GM18511 (cell line): ENCODE measurements around the gene HOMER3.
"Not testable (repeated sequence)": the region's sequence is repeated elsewhere in the genome, so short reads cannot be mapped to it uniquely, and the experiment has no call there.

Source experiments
- ATAC-seq: cut with Tn5 transposase; IDR thresholded peaks from one replicate; pipeline ENCODE4 v1.9.1; 2021; ENCODE audit warnings: mild to moderate bottlenecking, moderate library complexity; ENCODE audit not compliant: unreplicated experiment

HOMER3 gene

DNA sequence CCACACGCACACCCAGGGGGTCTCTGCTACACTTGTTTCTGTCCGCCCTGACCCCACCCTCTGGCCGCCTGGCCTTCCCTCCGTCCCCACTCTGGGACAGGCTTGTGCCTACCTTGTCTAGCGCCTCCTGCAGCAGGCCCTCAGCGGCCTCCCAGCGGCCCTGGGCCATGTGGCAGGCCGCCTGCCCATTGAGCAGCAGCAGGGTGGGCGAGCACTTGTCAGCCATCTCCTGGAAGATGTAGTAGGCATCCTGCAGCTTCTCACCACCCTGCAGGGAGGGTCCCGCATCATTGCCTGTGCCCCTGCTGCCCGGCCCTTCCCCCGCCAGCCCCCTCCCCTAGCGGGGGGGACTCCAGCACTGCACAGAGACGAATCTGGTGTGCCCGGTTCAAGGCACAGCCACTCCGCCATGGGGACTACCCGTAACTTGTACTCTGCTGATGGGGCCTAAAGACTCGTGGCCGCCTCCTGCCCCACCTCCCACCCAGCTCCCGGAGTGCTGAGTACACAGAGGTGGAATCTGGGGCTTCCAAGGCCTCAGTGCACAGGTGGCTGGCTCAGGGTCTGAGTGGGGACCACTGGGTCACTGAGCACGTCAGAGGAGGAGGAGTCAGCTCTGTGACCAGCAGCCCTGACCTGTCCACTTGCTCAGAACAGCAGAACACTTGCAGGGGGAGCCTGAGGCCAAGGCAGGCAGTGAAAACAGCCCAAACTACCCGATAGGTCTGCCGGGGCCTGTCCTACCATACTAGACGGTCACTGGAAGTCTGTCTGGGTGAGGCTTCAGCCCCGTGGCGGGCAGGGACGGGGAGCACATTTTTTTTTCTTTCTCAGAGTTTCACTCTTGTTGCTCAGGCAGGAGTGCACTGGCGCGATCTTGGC is 37.6 kb downstream of the HOMER3 start:
- ATAC-seq = no peak

DNA sequence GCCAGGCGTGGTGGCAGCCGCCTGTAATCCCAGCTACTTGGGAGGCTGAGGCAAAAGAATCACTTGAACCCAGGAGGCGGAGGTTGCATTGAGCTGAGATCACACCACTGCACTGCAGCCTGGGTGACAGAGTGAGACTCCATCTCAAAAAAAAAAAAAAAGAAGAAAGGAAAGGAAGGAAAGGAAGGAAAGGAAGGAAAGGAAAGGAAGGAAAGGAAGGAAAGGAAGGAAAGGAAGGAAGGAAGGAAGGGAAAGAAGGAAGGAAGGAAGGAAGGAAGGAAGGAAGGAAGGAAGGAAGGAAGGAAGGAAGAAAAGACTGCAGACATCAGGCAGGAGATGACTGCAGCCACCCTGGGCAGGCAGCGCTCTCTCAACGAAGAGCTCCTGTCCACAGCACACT is 38.5 kb downstream of the HOMER3 start:
- ATAC-seq = not testable (repeated sequence)

DNA sequence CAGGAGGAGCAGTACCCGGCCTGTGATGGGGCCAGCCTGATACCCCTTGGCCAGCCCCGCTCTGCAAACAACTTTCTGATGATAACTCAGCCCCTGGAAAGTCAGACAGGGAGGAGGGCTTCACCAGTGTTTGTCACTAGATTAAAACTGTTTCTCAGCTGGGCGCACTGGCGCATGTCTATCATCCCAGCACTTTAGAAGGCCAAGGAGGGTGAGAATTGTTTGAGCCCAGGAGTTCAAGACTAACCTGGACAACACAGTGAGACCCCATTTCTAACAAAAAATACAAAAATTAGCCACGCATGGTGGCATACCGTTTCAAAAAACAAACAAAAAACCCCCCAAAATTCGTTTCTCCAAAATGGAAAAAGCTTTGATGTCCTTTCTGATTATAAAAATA is 39.5 kb downstream of the HOMER3 start:
- ATAC-seq = no peak

DNA sequence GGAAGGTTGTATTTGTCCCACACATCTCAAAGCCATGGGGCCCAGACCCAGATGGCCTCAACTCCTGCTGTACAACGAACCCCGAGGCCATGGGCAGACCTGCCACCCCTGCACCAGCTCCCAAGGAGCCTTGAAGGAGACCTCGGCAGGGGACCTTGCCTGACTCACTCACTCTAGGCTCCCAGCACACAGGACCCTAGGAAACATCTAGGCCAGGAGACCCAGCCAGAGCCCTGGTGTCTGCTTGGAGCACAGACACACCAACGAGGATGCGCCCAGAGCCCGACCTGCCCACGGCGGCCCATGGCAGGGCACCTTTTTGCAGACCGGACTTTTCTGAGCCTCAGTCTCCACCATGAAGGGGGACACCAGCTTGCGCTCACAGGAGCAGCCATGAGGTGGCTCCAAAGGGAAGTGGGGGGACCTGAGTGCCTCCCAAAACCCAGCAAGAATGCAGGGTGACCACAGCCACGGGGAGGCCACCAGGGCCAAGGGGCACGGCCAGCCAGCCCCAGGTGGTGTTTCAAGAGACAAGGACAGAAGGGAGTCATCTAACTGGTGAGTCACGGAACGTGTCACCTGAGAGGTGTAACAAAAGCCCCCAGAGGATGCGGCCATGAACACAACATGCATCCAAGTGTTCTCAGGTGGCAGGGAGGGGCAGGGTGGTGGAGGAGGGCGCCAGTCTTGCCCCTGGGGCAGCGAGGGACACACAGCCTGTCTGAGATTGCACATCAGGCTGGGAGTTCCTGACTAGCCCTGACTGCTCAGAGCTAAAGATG is 40.1 kb downstream of the HOMER3 start:
- ATAC-seq = no peak

DNA sequence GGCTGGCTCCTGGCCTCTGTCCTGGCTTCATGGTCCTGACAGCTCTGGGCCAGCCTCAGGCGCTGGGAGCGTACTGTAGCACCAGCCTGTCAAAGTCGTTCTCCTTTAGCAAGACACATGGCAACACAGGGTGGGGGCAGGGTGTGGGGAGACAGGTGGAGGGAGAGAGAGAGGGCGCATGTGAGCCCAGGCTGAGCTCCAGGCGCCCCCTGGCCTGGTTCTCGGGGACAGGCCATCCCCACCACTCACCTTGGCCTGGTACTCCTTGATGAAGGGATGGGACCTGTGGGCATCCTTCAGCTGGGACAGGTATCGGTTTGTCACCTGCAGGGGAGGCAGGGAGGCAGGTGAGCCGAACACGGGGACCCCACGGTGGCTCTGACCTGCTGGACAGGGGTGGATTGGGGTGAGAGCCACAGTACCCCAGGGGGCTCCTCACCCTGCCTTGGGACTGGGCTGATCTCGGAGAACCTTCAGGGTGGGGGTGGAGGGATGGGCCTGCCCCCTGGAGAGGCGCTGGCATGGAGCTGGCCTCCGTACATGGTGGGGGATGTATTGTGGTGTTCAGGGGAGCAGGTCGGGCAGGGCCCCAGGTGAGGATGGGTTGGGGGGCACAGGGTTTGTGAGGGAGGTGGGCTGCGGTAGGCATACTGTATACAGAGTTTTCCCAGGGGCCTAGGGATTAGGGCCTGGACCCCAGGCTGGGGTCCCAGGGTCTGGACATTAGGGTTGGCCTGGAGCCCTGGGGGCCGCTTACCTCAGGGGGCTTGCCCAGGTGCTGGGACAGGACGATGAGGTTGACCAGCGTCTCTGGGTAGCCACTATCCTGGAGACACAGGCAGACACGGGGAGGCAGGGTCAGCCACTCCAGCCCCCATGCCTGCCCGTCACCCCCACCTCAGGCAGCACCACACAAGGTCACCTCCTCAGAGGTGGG is 41.1 kb downstream of the HOMER3 start:
- ATAC-seq = no peak

DNA sequence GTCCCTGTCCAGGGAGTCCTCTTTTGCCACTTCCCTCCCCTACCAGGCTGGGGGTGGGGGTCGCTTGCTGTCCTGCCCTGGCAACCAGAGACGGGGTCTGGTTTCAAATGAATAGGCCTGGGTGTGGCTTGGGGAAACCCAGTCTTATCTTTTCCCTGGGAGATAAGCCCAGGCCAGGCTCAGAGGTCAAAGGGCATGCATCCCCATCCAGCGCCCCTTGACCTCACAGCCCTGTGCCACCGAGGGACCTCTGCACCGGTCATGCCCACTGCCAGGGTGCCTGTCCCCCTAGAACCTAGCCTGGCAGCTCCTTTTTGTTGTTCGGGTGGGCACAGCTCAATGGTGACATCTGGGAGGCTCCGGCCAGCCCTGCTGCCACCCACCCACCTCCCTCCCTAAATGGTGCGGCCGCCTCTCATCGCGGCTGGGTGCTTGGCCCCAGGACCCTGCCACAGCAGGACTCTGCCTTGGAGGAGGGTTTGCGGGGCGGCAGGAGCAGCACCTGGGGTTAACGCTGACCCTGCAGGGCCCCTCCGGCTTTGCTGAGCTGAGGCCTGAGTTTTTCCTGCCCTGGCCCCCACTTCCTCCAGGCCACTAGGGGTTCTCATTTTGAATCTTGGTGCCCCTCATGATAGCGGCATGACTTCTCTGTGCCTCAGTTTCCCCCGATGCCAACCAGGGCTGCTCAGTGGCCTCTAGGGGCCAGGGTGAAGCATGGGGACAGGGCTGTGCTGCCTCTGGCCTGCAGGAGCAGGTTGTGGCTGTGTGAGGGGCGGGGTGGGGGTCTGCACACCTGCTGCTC is 42.2 kb downstream of the HOMER3 start:
- ATAC-seq = no peak

DNA sequence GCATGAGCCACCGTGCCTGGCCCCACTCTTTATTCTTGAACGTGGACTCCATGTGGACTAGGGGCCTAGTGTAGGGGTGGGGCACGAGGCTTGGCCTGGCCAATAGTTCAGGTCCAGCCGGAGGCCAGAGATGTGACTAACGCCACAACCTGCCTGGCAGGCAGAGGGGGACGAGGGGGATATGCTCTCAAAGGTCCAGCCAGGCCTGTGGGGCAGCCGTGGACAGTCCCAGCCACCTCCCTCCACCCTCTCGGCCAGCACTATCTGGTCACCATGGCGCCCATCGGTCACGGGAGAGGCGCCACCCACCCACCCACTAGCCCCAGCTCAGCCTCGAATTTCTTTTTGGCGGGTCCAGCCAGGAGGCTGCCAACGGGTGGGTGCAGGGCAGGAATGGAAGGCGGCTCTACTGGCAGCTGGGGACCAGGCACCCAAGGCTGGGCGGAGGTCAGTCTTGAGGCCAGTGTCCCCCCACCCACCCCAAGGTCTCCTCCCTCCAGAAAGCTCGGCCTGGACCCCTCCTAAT is 42.9 kb downstream of the HOMER3 start:
- ATAC-seq = no peak

DNA sequence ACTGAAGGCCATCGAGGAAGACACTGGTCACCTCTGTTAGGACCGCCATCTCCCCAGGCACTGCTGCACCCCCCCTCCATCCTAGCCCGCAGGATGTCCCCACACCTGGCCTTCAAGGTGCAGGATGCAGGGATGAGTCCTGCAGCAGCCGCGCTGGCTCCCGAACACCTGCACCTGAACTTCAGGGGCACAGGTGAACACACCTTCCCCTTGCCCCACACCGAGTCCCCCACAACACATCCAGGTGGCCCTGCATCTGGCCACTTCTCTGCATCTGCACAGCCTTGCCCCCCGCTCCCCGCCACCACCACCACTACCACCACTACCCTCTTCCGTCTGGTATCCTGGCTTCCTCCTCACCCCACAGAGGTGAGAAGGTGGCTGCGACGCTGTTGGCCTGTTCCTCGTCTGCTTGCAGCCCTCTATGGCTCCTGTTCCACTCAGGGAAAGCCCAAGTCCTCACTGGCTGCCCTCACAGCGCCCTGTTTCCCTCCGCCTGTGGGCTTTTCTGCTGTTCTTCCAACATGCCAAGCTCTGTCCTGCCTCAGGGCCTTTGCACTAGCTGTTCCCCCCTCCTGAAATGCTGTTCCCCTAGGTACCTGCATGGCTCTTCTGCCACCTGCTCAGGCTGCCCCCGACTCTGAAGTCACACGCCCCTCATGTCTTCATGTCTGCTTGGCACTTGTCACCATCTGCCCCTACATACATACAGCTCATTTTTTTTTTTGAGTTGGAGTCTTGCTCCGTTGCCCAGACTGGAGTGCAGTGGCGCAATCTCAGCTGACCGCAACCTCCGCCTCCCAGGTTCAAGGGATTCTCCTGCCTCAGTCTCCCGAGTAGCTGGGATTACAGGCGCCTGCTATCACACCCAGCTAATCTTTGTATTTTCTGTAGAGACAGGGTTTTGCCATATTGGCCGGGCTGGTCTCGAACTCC is 43.7 kb downstream of the HOMER3 start:
- no peak for ATAC-seq

DNA sequence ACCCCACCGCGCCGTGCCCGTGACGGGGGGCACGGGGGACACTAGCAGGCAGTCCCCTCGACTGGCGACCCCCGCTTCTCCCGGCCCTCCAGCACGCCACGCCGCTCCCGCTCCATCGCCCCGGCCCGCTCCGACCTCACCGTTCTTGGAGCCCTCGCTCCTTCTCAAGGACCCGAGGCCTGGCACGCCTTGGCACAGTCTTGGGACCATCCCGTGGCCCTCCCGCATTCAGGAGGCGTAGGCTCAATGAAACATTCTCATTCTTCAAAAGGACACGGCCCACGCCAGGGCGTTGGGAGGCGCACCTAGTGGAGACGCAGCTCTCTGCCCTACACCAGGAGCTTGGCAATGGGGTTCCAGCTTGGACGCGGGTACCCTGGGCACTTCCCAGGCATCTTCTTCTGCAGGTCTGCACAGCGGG is 44.6 kb downstream of the HOMER3 start:
- no peak for ATAC-seq

DNA sequence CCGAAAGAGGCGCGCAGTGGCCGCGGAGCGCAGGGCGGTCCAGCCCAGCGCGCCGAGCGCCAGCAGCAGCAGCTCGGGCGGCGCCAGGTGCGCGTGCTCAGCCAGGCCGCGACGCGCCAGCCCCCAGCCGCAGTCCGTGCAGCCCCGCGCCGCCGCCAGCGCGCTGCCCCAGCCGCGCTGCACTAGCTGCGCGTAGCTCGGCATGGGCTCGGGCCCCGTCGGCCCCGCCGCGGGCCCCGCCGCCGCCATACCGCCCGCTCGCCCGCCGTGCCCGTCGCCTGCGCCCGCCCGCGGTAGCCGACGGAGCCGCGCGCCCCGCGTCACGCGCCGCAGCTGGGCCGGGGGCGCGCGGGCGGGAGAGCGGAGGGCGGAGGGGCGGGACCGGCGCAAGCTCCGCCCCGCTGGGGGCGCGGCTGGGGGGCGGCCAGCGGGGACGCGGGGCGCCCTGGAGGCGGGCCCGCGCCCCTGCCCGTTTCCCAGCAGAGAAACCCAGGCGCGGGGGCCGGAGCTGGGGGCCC is 45.1 kb downstream of the HOMER3 start, which contains the start of gene CERS1:
TSS of gene CERS1 (minus strand) at position 335 of the 518 bp plus-strand sequence. CDS start at position 249, 86 bp downstream.
- no peak for ATAC-seq

DNA sequence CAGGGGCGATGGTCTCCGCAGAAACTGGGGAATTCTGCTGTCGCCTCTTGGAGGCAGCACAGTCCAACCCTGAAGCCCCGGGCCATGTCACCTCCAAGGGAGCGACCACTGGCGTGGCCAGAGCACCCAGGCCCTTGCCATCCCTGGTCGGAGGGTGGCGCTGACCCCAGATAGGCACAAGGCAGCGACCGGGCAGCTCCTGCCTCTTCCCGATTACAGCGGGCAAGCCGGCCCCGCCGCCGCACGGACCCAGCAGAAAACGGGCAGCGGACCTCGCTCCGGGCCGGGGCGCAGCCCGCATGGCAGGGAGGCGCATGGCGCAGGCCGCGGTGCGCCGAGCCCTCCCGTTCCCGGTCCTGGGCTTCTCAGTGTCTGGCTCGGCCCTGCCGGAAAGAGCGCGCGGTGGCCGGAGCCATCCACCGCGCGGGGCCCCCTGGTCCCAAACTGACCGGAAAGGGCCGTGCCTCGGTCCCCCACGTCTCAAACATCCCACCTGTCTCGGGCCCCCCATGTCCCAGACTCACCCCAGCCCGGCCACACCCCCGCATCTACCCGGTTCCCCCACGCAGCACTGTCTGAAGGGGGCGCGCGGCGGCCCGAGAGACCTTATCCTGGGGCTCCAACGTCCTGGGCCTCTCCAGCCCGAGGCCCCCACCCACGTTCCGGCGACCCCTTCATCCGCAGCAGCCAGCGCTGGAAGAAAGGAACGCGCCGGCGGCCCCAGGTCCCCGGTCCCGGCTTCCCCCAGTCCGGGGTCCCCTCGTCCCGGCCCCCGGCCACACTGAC is 45.8 kb downstream of the HOMER3 start:
- no peak for ATAC-seq

DNA sequence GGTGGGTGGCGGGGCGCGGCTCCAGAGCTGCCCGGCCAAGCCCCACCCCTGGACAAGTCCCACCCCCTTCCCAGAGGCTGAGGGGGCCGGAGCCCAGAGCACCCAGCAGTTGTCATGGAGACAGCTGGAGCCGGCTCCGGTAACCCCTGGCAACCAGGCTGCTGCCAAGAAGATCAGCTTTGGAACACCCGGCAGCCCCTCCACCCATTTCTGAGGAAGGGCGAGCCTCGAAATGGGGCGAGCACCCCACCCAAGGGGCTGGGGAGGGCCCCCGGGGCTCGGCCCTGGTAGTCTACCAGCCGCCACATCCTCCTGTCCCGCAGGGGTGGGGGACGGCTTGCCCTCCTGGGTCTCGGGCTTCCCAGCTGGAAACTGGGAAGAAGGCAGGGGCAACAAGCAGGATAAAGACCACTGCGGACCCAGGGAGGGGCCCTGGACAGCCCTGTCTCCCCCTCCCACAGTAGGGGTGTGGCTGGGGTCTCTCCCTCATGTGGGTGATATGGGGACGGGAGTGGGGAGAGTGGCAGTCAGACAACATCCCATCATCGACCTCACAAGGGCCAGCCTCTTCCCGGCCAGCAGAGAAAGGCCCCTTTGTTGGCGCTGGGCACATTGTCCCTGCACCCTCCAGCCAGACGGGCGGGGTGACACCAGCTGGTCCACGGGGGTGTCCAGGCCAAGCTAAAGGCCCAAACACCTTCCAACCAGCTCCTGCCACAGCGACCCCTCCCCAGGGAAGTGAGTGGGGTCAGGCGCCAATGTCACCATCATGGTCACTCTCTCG is 46.6 kb downstream of the HOMER3 start:
- no peak for ATAC-seq

DNA sequence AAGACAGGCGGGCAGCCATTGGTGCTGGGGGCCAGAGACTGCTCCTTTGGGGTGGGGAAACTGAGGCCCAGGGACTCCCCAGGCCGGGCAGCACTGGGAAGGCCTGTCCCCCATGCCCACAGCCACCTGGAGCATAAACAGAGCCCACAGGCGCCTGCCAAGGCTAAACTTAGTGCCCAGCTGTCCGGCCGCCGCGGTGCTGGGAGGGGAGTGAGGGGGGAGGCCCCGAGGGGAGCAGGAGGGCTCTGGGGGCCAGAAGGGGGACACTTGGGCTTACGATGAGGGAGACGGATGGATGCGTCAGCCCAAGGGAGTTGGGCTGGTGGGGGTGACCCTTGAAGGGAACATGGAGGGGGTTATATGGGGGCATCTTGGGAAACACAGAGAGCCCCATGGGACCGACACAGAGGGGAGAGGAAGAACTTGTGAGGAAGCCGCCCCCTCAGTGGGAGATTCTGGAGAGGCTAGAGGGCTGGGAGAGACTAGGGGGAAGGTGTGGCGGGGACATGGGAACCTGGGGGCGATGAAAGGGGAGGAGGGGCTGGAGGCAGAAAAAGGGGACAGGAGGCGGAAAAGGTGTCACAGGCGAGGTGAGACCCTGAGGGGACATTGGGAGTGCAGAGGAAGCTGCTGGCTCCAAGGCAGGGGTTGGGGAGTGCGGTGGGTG is 47.3 kb downstream of the HOMER3 start:
- ATAC-seq = no peak

DNA sequence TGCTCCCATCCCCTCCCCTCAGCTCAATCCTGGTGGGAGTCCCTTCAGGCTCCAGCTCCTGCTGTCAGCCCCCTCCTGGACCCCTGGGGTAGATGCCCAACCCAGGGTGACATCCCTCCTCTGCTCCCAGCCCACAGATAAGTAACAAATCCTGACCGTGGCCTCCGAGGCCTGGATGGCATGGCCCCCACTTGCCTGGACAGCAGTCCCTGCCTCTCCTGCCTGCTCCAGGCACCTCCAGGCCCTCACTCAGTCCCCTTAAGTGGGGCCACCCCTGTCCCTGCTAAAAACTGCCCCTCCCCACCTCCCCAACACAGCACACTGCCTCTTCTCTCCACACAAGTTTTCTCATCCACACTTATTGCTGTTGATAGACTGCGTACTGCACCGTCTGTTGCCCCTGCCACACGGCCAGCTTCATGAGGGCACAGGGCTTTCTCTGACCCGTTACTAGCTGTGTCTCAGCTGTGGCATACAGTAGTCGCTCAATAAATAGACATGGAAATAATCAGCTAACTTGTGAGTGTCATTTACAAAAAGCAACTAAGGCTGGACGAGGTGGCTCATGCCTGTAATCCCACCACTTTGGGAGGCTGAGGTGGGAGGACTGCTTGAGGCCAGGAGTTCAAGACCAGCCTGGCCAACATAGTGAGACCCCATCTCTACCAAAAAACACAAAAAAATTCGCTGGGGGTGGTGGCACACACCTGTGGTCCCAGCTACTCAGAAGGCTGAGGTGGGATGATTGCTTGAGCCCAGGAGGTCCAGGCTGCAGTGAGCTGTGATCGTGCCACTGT is 50.9 kb downstream of the HOMER3 start:
- no peak for ATAC-seq

DNA sequence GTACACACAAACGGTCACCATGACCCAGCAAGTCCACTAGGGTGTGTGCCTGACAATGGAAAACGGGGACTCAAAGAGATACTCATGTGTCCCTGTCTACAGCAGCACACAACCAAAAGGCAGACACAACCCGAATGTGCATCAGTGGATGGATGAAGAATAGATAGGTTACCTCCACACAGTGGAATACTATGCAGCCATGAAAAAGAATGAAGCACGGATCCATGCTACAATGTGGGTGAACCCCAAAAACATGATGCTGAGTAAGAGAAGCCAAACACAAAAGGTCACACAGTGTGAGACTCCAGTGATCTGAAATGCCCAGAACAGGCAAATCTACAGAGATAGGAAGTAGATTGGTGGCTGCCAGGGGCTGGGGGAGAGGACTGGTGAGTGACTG is 54.0 kb downstream of the HOMER3 start:
- ATAC-seq = no peak
